GM12872 (cell line): ENCODE results near the gene MEA1.

Experiments
- CTCF ChIP-seq: IDR thresholded peaks from 3 replicates; pipeline ENCODE4 v1.5.1; 2011; ENCODE audit warnings: low read depth, mild to moderate bottlenecking, low read length, moderate library complexity; ENCODE audit not compliant: insufficient read depth

The MEA1 gene

GRCh38 chr6:43047998-43048397 lies 34.3 kb upstream of the MEA1 start:
- TF ChIP-seq CTCF = no peak

DNA sequence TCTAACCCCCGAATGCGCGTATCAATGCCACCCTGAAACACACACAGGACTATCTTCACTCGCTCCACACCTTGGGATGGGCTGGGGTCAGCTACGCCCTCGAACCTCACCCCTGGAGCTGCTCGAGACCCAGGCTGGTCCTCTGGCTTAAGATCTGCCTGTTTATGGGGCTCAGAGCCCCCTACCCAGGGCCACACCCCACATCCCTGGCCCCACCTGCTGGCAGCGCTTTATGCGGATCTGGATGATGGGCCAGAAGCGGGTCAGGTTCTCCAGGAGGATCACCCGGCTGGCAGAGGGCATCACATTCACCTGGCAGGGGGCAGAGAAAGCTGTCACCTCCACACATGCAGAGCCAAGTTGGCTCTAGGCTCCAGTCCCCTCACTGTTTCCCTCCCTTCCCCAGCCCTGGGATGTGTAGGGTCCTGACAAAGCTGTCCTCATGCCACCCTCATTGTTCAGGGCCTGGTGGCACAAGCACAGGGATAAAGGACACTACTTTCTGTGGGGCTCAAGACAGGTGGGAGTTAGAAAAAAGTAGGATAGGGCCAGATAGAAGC lies 31.7 kb upstream of the MEA1 start:
- no peak for TF ChIP-seq CTCF

DNA sequence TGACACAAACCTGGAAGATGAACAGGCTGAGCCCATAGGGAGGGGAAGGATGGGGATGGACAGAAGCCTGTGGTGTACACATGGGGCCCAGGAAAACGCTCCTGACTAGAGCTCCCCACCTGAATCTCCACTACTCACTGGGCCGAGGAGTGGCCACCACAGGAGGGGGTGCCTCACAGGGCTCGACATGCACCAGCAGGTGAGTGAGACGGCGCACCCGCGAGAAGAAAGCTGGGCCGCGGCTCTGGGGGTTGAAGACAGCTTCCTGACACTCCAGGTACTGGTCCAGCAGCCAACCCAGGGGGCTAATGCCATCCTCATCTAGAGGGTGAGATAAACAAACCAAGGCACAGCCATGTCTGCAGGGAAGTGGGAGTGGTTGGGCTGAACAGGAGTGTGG lies 29.6 kb upstream of the MEA1 start:
- no peak for TF ChIP-seq CTCF

GRCh38 chr6:43040542-43041257 lies 27.0 kb upstream of the MEA1 start:
- no peak for TF ChIP-seq CTCF

- TF ChIP-seq CTCF = no peak
Measured at GRCh38 chr6:43038727-43039126, 25.0 kb upstream of the MEA1 start.

DNA sequence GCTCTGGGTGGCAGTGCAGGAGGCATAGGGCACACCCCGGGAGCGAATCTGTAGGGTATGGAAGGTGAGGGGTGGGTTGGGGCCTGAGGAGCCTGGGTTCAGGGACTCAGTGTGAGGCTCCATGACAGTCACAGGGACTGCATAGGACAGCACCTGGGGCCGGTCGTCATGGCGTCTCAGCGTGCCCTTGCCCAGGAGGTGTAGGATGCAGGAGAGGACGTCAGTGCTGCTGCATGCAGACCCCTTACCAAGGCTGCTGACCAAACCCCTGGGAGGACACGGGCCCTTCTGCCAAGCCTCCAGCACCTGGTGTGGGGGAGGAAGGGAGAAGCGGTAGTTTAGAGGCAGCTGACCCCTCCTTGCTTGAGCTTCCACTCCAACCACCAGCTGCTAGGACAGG lies 24.0 kb upstream of the MEA1 start:
- no peak for TF ChIP-seq CTCF

- no peak for TF ChIP-seq CTCF
Measured at GRCh38 chr6:43037197-43037596, 23.5 kb upstream of the MEA1 start.
